Mesothelial cell of epicardium (in vitro differentiated cells): ENCODE measurements around the gene EEF2. TPM values are rescaled to one million over a fixed set of nuclear protein-coding genes. Genes with fewer than 3 reads are reported as not detected.
A peak's percentile ranks its signal among the peaks of the same experiment; 100 is the strongest.
"Not testable (repeated sequence)": the region's sequence is repeated elsewhere in the genome, so short reads cannot be mapped to it uniquely, and the experiment has no call there.

Experiments
- DNase-seq, 2 experiments: peaks; one replicate each; pipeline ENCODE4 v3.0.0; 2021; ENCODE audit warnings: low spot score in 2 of 2; ENCODE audit not compliant: unreplicated experiment in 2 of 2
- H3K27ac Mint-ChIP-seq: 2 replicates; pipeline ENCODE4 v1.8.0; 2021; ENCODE audit warnings: mixed read lengths
- H3K27me3 Mint-ChIP-seq: 2 replicates; pipeline ENCODE4 v1.8.0; 2021; ENCODE audit warnings: low read depth, mixed read lengths
- H3K36me3 Mint-ChIP-seq: 2 replicates; pipeline ENCODE4 v1.8.0; 2021; ENCODE audit warnings: mixed read lengths
- H3K4me1 Mint-ChIP-seq: 2 replicates; pipeline ENCODE4 v1.8.0; 2021; ENCODE audit warnings: mixed read lengths
- H3K4me3 Mint-ChIP-seq: 2 replicates; pipeline ENCODE4 v1.8.0; 2021; ENCODE audit warnings: mild to moderate bottlenecking, moderate library complexity, mixed read lengths
- H3K9me3 Mint-ChIP-seq: 2 replicates; pipeline ENCODE4 v1.8.0; 2021; ENCODE audit warnings: mixed read lengths
- total RNA-seq: library from RNA; stranded (reverse); gene quantifications from 3 replicates; pipeline ENCODE4 v1.2.1, GENCODE V29; 2021
- TF ChIP-seq, protein P1 (sequence below): fragments of 200-600 bp; sonication (generic); IDR thresholded peaks from one replicate; pipeline ENCODE4 v1.5.0; 2021; ENCODE audit warnings: antibody characterized with exemption; ENCODE audit not compliant: unreplicated experiment

Gene EEF2
- total RNA-seq, 1 donor from 2014 or later: 2,808 TPM

DNA sequence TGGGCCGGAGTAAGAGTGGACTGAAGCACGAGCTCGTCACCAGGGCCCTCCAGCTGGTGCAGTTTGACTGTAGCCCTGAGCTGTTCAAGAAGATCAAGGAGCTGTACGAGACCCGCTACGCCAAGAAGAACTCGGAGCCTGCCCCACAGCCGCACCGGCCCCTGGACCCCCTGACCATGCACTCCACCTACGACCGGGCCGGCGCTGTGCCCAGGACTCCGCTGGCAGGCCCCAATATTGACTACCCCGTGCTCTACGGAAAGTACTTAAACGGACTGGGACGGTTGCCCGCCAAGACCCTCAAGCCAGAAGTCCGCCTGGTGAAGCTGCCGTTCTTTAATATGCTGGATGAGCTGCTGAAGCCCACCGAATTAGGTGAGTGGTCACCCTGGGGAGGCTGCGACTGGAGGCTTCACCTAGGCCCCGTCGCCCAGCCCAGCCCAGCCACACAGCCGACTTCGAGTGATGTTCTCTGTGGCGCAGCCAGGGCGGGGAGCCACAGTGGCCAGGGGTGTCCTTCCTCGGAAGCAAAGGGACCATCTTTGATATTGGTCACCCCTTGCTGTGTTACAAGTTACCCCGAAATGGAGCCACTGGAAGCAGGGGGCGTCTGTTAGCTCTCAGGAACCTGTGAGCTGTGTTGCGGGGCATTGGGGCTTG is 27.8 kb upstream of the EEF2 start:
- TF ChIP-seq, protein P1, sequence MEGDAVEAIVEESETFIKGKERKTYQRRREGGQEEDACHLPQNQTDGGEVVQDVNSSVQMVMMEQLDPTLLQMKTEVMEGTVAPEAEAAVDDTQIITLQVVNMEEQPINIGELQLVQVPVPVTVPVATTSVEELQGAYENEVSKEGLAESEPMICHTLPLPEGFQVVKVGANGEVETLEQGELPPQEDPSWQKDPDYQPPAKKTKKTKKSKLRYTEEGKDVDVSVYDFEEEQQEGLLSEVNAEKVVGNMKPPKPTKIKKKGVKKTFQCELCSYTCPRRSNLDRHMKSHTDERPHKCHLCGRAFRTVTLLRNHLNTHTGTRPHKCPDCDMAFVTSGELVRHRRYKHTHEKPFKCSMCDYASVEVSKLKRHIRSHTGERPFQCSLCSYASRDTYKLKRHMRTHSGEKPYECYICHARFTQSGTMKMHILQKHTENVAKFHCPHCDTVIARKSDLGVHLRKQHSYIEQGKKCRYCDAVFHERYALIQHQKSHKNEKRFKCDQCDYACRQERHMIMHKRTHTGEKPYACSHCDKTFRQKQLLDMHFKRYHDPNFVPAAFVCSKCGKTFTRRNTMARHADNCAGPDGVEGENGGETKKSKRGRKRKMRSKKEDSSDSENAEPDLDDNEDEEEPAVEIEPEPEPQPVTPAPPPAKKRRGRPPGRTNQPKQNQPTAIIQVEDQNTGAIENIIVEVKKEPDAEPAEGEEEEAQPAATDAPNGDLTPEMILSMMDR: no peak
- Mint-ChIP-seq H3K36me3 (peaks cover 4% of the 10 kb centered on the region), H3K27ac (peak overlapping the region; percentile 12), H3K4me1 (peaks cover 51% of the 10 kb centered on the region), H3K9me3 (no peaks in the 10 kb centered on the region), H3K27me3 (no peaks in the 10 kb centered on the region), H3K4me3 (no peak overlapping the region)
- DNase-seq: no peak

- no peak for DNase-seq
- H3K27ac Mint-ChIP-seq: peak overlapping the region; percentile 69
- H3K36me3 Mint-ChIP-seq: peaks cover 4% of the 10 kb centered on the region
- H3K27me3 Mint-ChIP-seq: no peaks in the 10 kb centered on the region
- TF ChIP-seq, protein P1: no peak
- no peaks in the 10 kb centered on the region for H3K9me3 Mint-ChIP-seq
- H3K4me3 Mint-ChIP-seq: no peak overlapping the region
- peaks cover 51% of the 10 kb centered on the region for H3K4me1 Mint-ChIP-seq
Measured at GRCh38 chr19:4012092-4012974, 27.1 kb upstream of the EEF2 start.

DNA sequence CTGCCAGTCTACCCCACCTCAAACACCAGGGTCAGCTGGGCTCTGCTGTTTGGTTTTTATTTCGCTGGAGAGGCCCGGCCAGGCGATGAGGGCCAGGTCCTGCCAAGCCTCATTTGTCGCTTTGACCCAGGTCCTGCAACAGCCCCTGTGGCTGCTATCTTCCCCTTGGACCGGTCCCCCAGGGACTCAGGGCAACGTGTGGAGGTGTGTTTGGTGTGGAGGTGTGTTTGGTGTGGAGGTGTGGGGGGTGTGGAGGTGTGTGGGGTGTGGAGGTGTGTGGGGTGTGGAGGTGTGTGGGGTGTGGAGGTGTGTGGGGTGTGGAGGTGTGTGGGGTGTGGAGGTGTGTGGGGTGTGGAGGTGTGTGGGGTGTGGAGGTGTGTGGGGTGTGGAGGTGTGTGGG is 26.2 kb upstream of the EEF2 start:
- H3K4me3 Mint-ChIP-seq, H3K36me3 Mint-ChIP-seq, H3K27me3 Mint-ChIP-seq, H3K9me3 Mint-ChIP-seq, DNase-seq: not testable (repeated sequence)
- Mint-ChIP-seq H3K27ac (peak overlapping the region; percentile 36), H3K4me1 (peaks cover 49% of the 10 kb centered on the region)

DNA sequence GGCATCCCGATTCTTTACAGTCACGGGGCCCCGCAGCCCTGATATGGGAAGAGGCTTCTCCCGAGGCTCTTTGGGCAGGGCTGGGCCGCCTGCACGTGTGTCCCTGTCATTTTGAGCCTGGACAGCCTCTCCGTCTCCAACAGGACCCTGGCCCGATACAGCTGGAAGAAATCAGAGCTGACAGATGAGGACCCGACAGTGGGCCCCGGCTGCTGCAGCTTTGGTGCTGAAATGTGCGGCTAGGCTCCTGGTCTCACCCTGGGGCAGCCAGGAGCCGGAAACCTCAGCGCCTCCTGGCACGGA is 25.5 kb upstream of the EEF2 start:
- H3K27me3 Mint-ChIP-seq: no peaks in the 10 kb centered on the region
- H3K4me3 Mint-ChIP-seq: no peak overlapping the region
- peaks cover 42% of the 10 kb centered on the region for H3K4me1 Mint-ChIP-seq
- H3K36me3 Mint-ChIP-seq: peaks cover 1% of the 10 kb centered on the region
- TF ChIP-seq, protein P1: no peak
- H3K9me3 Mint-ChIP-seq: no peaks in the 10 kb centered on the region
- no peak for DNase-seq
- no peak overlapping the region for H3K27ac Mint-ChIP-seq

DNA sequence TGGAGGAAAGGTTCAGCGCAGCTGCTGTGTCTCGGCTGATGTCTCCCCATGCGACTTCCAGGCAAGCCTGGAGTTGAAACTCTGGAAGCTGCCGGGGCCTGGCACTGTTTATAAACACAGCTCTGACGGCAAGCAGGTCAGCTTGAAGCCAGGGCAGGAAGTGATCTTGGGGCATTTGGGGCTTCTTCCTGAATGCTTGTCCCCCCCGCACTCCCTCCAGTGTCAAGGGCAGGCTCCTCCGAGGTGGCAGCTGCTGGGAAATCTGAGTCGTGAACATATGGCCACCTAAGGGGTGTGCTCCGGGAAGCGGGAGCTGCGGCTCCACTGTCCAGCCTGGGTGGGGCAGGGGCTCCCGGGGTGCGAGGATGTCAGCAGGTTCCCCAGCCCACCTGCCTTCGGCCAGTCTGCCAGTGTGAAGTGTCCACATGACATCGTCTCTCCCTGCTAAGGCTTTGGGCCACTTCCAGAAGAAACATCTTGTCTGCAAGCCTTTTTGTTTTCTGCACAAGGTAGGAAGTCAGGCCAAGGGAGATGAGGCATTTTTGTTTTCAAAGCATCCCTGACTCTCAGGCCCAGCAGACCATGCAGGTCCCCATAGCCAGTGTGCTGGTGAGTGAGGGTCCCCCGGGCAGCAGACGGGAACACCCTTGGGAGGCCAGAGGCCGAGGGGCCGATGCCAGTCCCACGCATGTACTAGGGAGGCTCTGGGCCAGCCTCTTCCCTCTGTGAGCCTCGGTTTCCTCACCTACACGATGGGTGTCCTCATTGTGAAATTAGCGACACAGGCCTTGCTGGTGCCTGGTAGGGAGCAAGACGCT is 24.9 kb upstream of the EEF2 start:
- H3K27ac Mint-ChIP-seq: peak overlapping the region; percentile 39
- no peak for DNase-seq
- H3K9me3 Mint-ChIP-seq: no peaks in the 10 kb centered on the region
- peaks cover 1% of the 10 kb centered on the region for H3K36me3 Mint-ChIP-seq
- peak overlapping the region; percentile 73 for H3K4me3 Mint-ChIP-seq
- no peaks in the 10 kb centered on the region for H3K27me3 Mint-ChIP-seq
- peaks cover 37% of the 10 kb centered on the region for H3K4me1 Mint-ChIP-seq
- TF ChIP-seq, protein P1: no peak
